GM12878 (cell line): Measurements from ENCODE around the gene DYNLL1. TPM values are rescaled to one million over a fixed set of nuclear protein-coding genes. Genes with fewer than 3 reads are reported as not detected.

Experiments
- ATAC-seq: fragments of 200-7000 bp; cut with Tn5 transposase; 3 replicates; pipeline ENCODE4 v1.9.1; 2020; ENCODE audit warnings: mild to moderate bottlenecking, moderate library complexity
- BruUV-seq: library from RNA; stranded (reverse); fragments of 400-500 nt; replicated peaks from 2 replicates; lab custom pipeline; 2021; lab: Mats Ljungman, UMichigan
- CTCF ChIA-PET: fragments of 300-600 bp; sonication (Branson Sonifier 250); formaldehyde crosslinking; extraction: SDS; loops from one replicate; lab custom pipeline; 2021; ENCODE audit warnings: inconsistent platforms; lab: Yijun Ruan, JAX
- POLR2A ChIA-PET: fragments of 350-600 bp; formaldehyde crosslinking; extraction: SDS; loops from one replicate; lab custom pipeline; 2021; ENCODE audit warnings: inconsistent platforms; lab: Charles Lee
- RAD21 ChIA-PET: fragments of 300-600 bp; sonication (Branson Sonifier 250); formaldehyde crosslinking; loops from one replicate; lab custom pipeline; 2023; ENCODE audit warnings: antibody characterized with exemption; ENCODE audit not compliant: unreplicated experiment; lab: Charles Lee
- SMC1A ChIA-PET: fragments of 300-600 bp; sonication (Branson Sonifier 250); formaldehyde crosslinking; loops from one replicate; lab custom pipeline; 2023; ENCODE audit not compliant: unreplicated experiment, uncharacterized antibody; lab: Charles Lee
- DNase-seq: peaks from one replicate; pipeline ENCODE4 v3.0.0-alpha.2; 2011; ENCODE audit warnings: low read depth, low spot score
- FAIRE-seq: peaks from 3 replicates; lab custom pipeline; 2011; peaks lifted over from hg19 to GRCh38; lab: Jason Lieb, UNC
- H2AFZ ChIP-seq: 2 replicates; pipeline ENCODE4 v1.6.0; 2011; ENCODE audit warnings: low read depth, low read length, control low read depth; ENCODE audit not compliant: control insufficient read depth
- H3K27ac ChIP-seq: 2 replicates; pipeline ENCODE4 v1.5.1; 2011; ENCODE audit warnings: control low read depth; ENCODE audit not compliant: control insufficient read depth, insufficient read depth
- H3K27me3 ChIP-seq, 2 experiments: replicated peaks in 1 of 2; 2 replicates each; pipeline versions ENCODE4 v1.6.0 to v1.6.1; 2011; ENCODE audit warnings: low read length in 1 of 2; ENCODE audit not compliant: control insufficient read depth in 2 of 2, insufficient read depth in 2 of 2
- H3K36me3 ChIP-seq, 2 experiments: 2 replicates each; pipeline ENCODE4 v1.5.1; 2011; ENCODE audit warnings: low read length in 1 of 2; ENCODE audit not compliant: control insufficient read depth in 2 of 2, insufficient read depth in 2 of 2
- H3K4me1 ChIP-seq: 2 replicates; pipeline ENCODE4 v1.6.1; 2011; ENCODE audit warnings: mild to moderate bottlenecking, low read length, moderate library complexity, mixed read lengths; ENCODE audit not compliant: control insufficient read depth, insufficient read depth
- H3K4me2 ChIP-seq: 2 replicates; pipeline ENCODE4 v1.6.0; 2011; ENCODE audit warnings: control low read depth; ENCODE audit not compliant: control insufficient read depth, insufficient read depth
- H3K4me3 ChIP-seq: fragments of 200-600 bp; sonication (generic); 2 replicates; pipeline ENCODE4 v1.5.1; 2016
- H3K79me2 ChIP-seq: 2 replicates; pipeline ENCODE4 v1.6.0; 2011; ENCODE audit warnings: low read length; ENCODE audit not compliant: control insufficient read depth, insufficient read depth
- H3K9ac ChIP-seq: 2 replicates; pipeline ENCODE4 v1.8.0; 2011; ENCODE audit warnings: low read length, control low read depth, mixed read lengths; ENCODE audit not compliant: control insufficient read depth, insufficient read depth
- H3K9me3 ChIP-seq: replicated peaks from 3 replicates; pipeline ENCODE4 v1.5.1; 2011; ENCODE audit warnings: mild to moderate bottlenecking, low read length; ENCODE audit not compliant: control insufficient read depth, insufficient read depth
- H4K20me1 ChIP-seq: 2 replicates; pipeline ENCODE4 v1.6.0; 2011; ENCODE audit not compliant: control insufficient read depth, insufficient read depth
- ATF3 ChIP-seq: IDR thresholded peaks from 2 replicates; pipeline ENCODE4 v1.6.1; 2011; ENCODE audit warnings: low read depth, mild to moderate bottlenecking, low read length, moderate library complexity, borderline replicate concordance; ENCODE audit errors: extremely low read depth
- BRCA1 ChIP-seq: IDR thresholded peaks from 2 replicates; pipeline ENCODE4 v1.6.1; 2011; ENCODE audit warnings: low read depth, low read length, improper control_type of control experiment
- CBFB ChIP-seq: IDR thresholded peaks from 2 replicates; pipeline ENCODE4 v1.6.1; 2016; ENCODE audit warnings: antibody characterized with exemption, low read depth
- MYB ChIP-seq: fragments of 150-350 bp; IDR thresholded peaks from 2 replicates; pipeline ENCODE4 v1.6.1; 2014; ENCODE audit warnings: mild to moderate bottlenecking, low read depth, low read length, borderline replicate concordance
- NKRF ChIP-seq: fragments of 450-650 bp; conservative IDR thresholded peaks from 2 replicates; pipeline ENCODE4 v1.6.1; 2017; ENCODE audit warnings: mild to moderate bottlenecking, moderate library complexity
- POU2F2 ChIP-seq: IDR thresholded peaks from 3 replicates; pipeline ENCODE4 v1.6.1; 2011; ENCODE audit warnings: low read depth, mild to moderate bottlenecking, low read length, borderline replicate concordance
- PRDM15 ChIP-seq: fragments of 450-650 bp; formaldehyde crosslinking; IDR thresholded peaks from 2 replicates; pipeline ENCODE4 v1.4.0; 2020; ENCODE audit warnings: mild to moderate bottlenecking, moderate library complexity
- RUNX3 ChIP-seq: IDR thresholded peaks from 2 replicates; pipeline ENCODE4 v1.6.1; 2012; ENCODE audit warnings: low read length, inconsistent platforms
- SMARCA5 ChIP-seq: fragments of 450-650 bp; IDR thresholded peaks from 2 replicates; pipeline ENCODE4 v1.6.1; 2017; ENCODE audit warnings: mild to moderate bottlenecking
- ZNF24 ChIP-seq: fragments of 450-650 bp; IDR thresholded peaks from 2 replicates; pipeline ENCODE4 v1.6.1; 2017; ENCODE audit warnings: antibody characterized with exemption, mild to moderate bottlenecking
- ZNF384 ChIP-seq: IDR thresholded peaks from 2 replicates; pipeline ENCODE4 v1.6.1; 2012; ENCODE audit warnings: low read depth, mild to moderate bottlenecking, low read length, improper control_type of control experiment, borderline replicate concordance
- ZSCAN29 ChIP-seq: fragments of 450-650 bp; IDR thresholded peaks from 2 replicates; pipeline ENCODE4 v1.6.1; 2017; ENCODE audit warnings: mild to moderate bottlenecking, moderate library complexity
- WGBS: methylation state at CpG from one replicate; pipeline ENCODE4 v1.1.6; 2016; ENCODE audit warnings: low lambda C conversion rate; ENCODE audit not compliant: insufficient replicate concordance, insufficient coverage; ENCODE audit errors: missing lambda C conversion rate; 5-methylcytosine and 5-hydroxymethylcytosine counted together
- in situ Hi-C: fragments of 300-500 bp; cut with MboI; formaldehyde crosslinking; loops from 9 replicates; pipeline ENCODE4 v1.14.3; 2018; ENCODE audit warnings: mixed read lengths
- intact Hi-C: fragments of 100-400 bp; cut with micrococcal nuclease; formaldehyde crosslinking; loops from one replicate; pipeline ENCODE4 v1.14.2; 2022; ENCODE audit not compliant: unreplicated experiment
- polyA plus RNA-seq, 11 experiments: library from polyadenylated mRNA; depleted of rRNA in 4 of 11; unstranded in 6 of 11; stranded (reverse) in 5 of 11; fragments of >200 nt; fragmentation: Nextera tagmentation in 4 of 11; fragmentation: Illumina TruSeq in 1 of 11; extraction: Ambion mirVana in 4 of 11; extraction: Trizol in 1 of 11; gene quantifications; 1 replicate in 1 of 11; 2 replicates in 10 of 11; pipeline versions ENCODE4 v1.2.1 to v1.2.3, GENCODE V29; 2011 to 2016; ENCODE audit warnings: inconsistent platforms in 2 of 11, missing spikeins in 2 of 11, low read depth in 1 of 11
- total RNA-seq, 4 experiments: library from RNA; depleted of rRNA in 3 of 4; stranded (reverse); fragments of >200 nt in 3 of 4; fragmentation: Illumina TruSeq in 1 of 4; extraction: Trizol in 1 of 4; gene quantifications; 2 replicates each; pipeline versions ENCODE4 v1.2.1 to v1.2.3, GENCODE V29; 2013 to 2021

The DYNLL1 gene
- total and polyA plus RNA-seq, 10 of the 15 experiments (the other 5 are each of a cell fraction or from before 2014, with no cell fraction given) = 239 to 796 (median 379) TPM

- Histone ChIP-seq H3K9me3 (no peaks in the 10 kb centered on the region), H3K4me3 (no peak overlapping the region), H3K4me1 (peaks cover 12% of the 10 kb centered on the region), H3K27ac (no peak overlapping the region)
- RAD21 ChIA-PET = interaction anchor here (0.6 to 1.0 kb wide), 3 partner anchors 25 to 42 kb away, joined by 3 read pairs; no protein-coding TSS in a partner anchor
- POLR2A ChIA-PET = interaction anchor here (1.5 kb wide), 1 partner anchor 14 kb away, joined by 3 read pairs; no protein-coding TSS in a partner anchor
- SMC1A ChIA-PET = interaction anchor here (1.0 to 1.3 kb wide), 5 partner anchors 13 to 113 kb away, joined by 3 to 5 read pairs (median 3); partner anchors contain the start of gene DYNLL1
- FAIRE-seq = no peak
- TF ChIP-seq ZSCAN29 (no peak), CBFB (no peak), BRCA1 (no peak), NKRF (no peak), SMARCA5 (no peak), ATF3 (no peak), ZNF24 (no peak), POU2F2 (no peak), ZNF384 (no peak), RUNX3 (no peak), MYB (no peak), PRDM15 (CRISPR knock-in tag) (no peak)
- TF ChIP-seq, all 136 proteins: peak for 0
- intact Hi-C loops (no loop called here), in situ Hi-C loops (no loop called here)
- Histone ChIP-seq H3K4me2 (no peak overlapping the region; the same call in 1 of the 2 replicates), H3K9ac (no peak overlapping the region), H3K27me3 (no peaks in the 10 kb centered on the region), H2AFZ (no peak overlapping the region), H3K79me2 (peaks cover 49% of the 10 kb centered on the region), H3K36me3 (peaks cover 22 to 41% of the 10 kb centered on the region in 2 experiments), H4K20me1 (peaks cover 10% of the 10 kb centered on the region)
- no peak for DNase-seq
- 48% methylated on average over 5 of the region's 5 CpGs for WGBS
- CTCF ChIA-PET = interaction anchor here (0.6 to 5.9 kb wide), 15 partner anchors 8 to 184 kb away, joined by 3 to 39 read pairs (median 9); partner anchors contain the start of genes COX6A1, DYNLL1 and POP5
- no TSS peak for BruUV-seq
- no peak for ATAC-seq
Measured at GRCh38 chr12:120465756-120466155, 30.2 kb upstream of the DYNLL1 start.
